Upper lobe of left lung (tissue), 6 donors: ENCODE results near the gene SLC47A1. TPM values are rescaled to one million over a fixed set of nuclear protein-coding genes. Genes with fewer than 3 reads are reported as not detected.
"Not testable (repeated sequence)": the region's sequence is repeated elsewhere in the genome, so short reads cannot be mapped to it uniquely, and the experiment has no call there.

ENCODE experiments used
- ATAC-seq, 2 donors: fragments of 200-7000 bp; cut with Tn5 transposase; one replicate each; pipeline ENCODE4 v1.9.1; 2022; ENCODE audit warnings: mild to moderate bottlenecking in 2 of 2, moderate library complexity in 2 of 2; ENCODE audit not compliant: low FRiP score in 2 of 2
- DNase-seq, 2 donors: peaks; one replicate each; pipeline ENCODE4 v3.0.0-alpha.2; 2019 to 2020
- H3K27ac ChIP-seq, 4 donors: fragments of 200-600 bp; sonication (generic); one replicate each; pipeline ENCODE4 v1.5.1; 2016 to 2019
- H3K27me3 ChIP-seq, 4 donors: fragments of 200-600 bp; sonication (generic); one replicate each; pipeline ENCODE4 v1.5.1; 2017 to 2019
- H3K36me3 ChIP-seq, 4 donors: fragments of 200-600 bp; sonication (generic); one replicate each; pipeline ENCODE4 v1.5.1; 2016 to 2019
- H3K4me1 ChIP-seq, 4 donors: fragments of 200-600 bp; sonication (generic); one replicate each; pipeline ENCODE4 v1.5.1; 2018 to 2019
- H3K4me3 ChIP-seq, 4 donors: fragments of 200-600 bp; sonication (generic); one replicate each; pipeline ENCODE4 v1.5.1; 2017 to 2019; ENCODE audit warnings: mild to moderate bottlenecking in 2 of 4, moderate library complexity in 1 of 4
- H3K9me3 ChIP-seq, 4 donors: fragments of 200-600 bp; sonication (generic); one replicate each; pipeline ENCODE4 v1.5.1; 2018 to 2019
- CTCF ChIP-seq, 6 experiments: fragments of 450-650 bp in 4 of 6; fragments of 200-600 bp in 2 of 6; sonication (generic) in 2 of 6; IDR thresholded peaks; one replicate each; pipeline ENCODE4 v1.5.1; 2016 to 2019; ENCODE audit warnings: antibody characterized with exemption in 6 of 6
- EP300 ChIP-seq, 4 donors: sonication (generic); formaldehyde crosslinking; IDR thresholded peaks; one replicate each; pipeline ENCODE4 v1.5.1; 2017; ENCODE audit warnings: antibody characterized with exemption in 4 of 4, control low read depth in 2 of 4
- POLR2A ChIP-seq, 4 donors: fragments of 450-650 bp; IDR thresholded peaks; one replicate each; pipeline ENCODE4 v1.5.1; 2016 to 2017; ENCODE audit warnings: antibody characterized with exemption in 4 of 4, mild to moderate bottlenecking in 2 of 4
- POLR2AphosphoS5 ChIP-seq, 2 donors: sonication (generic); formaldehyde crosslinking; IDR thresholded peaks; one replicate each; pipeline ENCODE4 v1.5.1; 2017; ENCODE audit warnings: antibody characterized with exemption in 2 of 2
- WGBS, 2 donors: methylation state at CpG; one replicate each; pipeline ENCODE4 v1.1.5; 2017 to 2018; 5-methylcytosine and 5-hydroxymethylcytosine counted together
- total RNA-seq, 6 donors: library from RNA; depleted of rRNA in 4 of 6; stranded (reverse); fragments of >200 nt in 4 of 6; gene quantifications; one replicate each; pipeline versions ENCODE4 v1.1.0 to v1.2.1, GENCODE V29; 2016 to 2021
- donor health status: DM: no; HTN: no; CAD: no; lungs with moderate emphysema.
- donor health status: DM: no; HTN: yes; CAD: no; lungs with severe emphysema.

SLC47A1 gene
- total RNA-seq, 6 donors from 2014 or later = 6.9 to 20.8 (median 12.0) TPM

- TF ChIP-seq CTCF (IDR thresholded peaks at IDR 0.05) = no peak
- no peak for TF ChIP-seq POLR2A (IDR thresholded peaks at IDR 0.05)
- no peak for TF ChIP-seq POLR2AphosphoS5 (IDR thresholded peaks at IDR 0.05)
- TF ChIP-seq EP300 (IDR thresholded peaks at IDR 0.05) = no peak
- no peaks in the 10 kb centered on the region for H3K27me3 ChIP-seq
- DNase-seq (peak in 1 of 2 donors; percentile 47), ATAC-seq (no peak)
- H3K36me3 ChIP-seq = no peaks in the 10 kb centered on the region
- H3K4me3 ChIP-seq = no peak overlapping the region
- H3K4me1 ChIP-seq = peaks cover 3 to 19% (median 5%) of the 10 kb centered on the region in 4 donors
- H3K9me3 ChIP-seq = no peaks in the 10 kb centered on the region
- WGBS, 2 donors = 70 to 80% methylated on average over 9 of the region's 9 CpGs
- H3K27ac ChIP-seq = no peak overlapping the region
Measured at GRCh38 chr17:19510903-19511302, 22.8 kb upstream of the SLC47A1 start.

GRCh38 chr17:19513897-19514488 is 19.7 kb upstream of the SLC47A1 start:
- DNase-seq (peak in 1 of 2 donors; percentile 59), ATAC-seq (peak in 1 of 2 donors; percentile 89)
- Histone ChIP-seq H3K27me3 (no peaks in the 10 kb centered on the region), H3K4me3 (no peak overlapping the region), H3K36me3 (no peaks in the 10 kb centered on the region), H3K27ac (peak overlapping the region in 1 of 4 donors; percentile 2), H3K9me3 (no peaks in the 10 kb centered on the region), H3K4me1 (peaks cover 0 to 8% (median 0%) of the 10 kb centered on the region in 4 donors)
- 10 to 14% methylated on average over 13 of the region's 13 CpGs for WGBS, 2 donors
- TF ChIP-seq CTCF (IDR thresholded peaks at IDR 0.05) (peak; percentile 72 to 85 (median 78)), EP300 (IDR thresholded peaks at IDR 0.05) (no peak)

- no peak for DNase-seq
- no peak for TF ChIP-seq EP300 (IDR thresholded peaks at IDR 0.05)
- TF ChIP-seq CTCF (IDR thresholded peaks at IDR 0.05) = no peak
- no peak for TF ChIP-seq POLR2A (IDR thresholded peaks at IDR 0.05)
- no peak for TF ChIP-seq POLR2AphosphoS5 (IDR thresholded peaks at IDR 0.05)
- ATAC-seq = no peak
Measured at GRCh38 chr17:19517699-19518098, 16.0 kb upstream of the SLC47A1 start.

GRCh38 chr17:19519388-19520291 is 14.0 kb upstream of the SLC47A1 start:
- not testable (repeated sequence) for H3K9me3 ChIP-seq, ATAC-seq, H3K27ac ChIP-seq, H3K4me3 ChIP-seq, H3K27me3 ChIP-seq, H3K36me3 ChIP-seq, DNase-seq, H3K4me1 ChIP-seq
- 51 to 67% methylated on average over 13 of the region's 13 CpGs for WGBS, 2 donors

More at GRCh38 chr17:19517699-19518098, 16.0 kb upstream of the SLC47A1 start:
- Histone ChIP-seq H3K4me1 (peaks cover 0 to 8% (median 2%) of the 10 kb centered on the region in 4 donors), H3K36me3 (no peaks in the 10 kb centered on the region), H3K4me3 (no peak overlapping the region), H3K27me3 (no peaks in the 10 kb centered on the region), H3K9me3 (no peaks in the 10 kb centered on the region), H3K27ac (no peak overlapping the region)

- Histone ChIP-seq H3K27ac (no peak overlapping the region), H3K4me3 (no peak overlapping the region), H3K36me3 (no peaks in the 10 kb centered on the region), H3K27me3 (no peaks in the 10 kb centered on the region), H3K4me1 (peaks cover 0 to 3% (median 0%) of the 10 kb centered on the region in 4 donors), H3K9me3 (no peaks in the 10 kb centered on the region)
- DNase-seq = no peak
- ATAC-seq = no peak
- WGBS, 2 donors = 87 to 97% methylated on average over 5 of the region's 5 CpGs
- no peak for TF ChIP-seq CTCF (IDR thresholded peaks at IDR 0.05)
- no peak for TF ChIP-seq EP300 (IDR thresholded peaks at IDR 0.05)
- no peak for TF ChIP-seq POLR2A (IDR thresholded peaks at IDR 0.05)
- TF ChIP-seq POLR2AphosphoS5 (IDR thresholded peaks at IDR 0.05) = no peak
Measured at GRCh38 chr17:19520641-19521040, 13.0 kb upstream of the SLC47A1 start.
